Measurements from ENCODE around the gene XK.
"Not testable (repeated sequence)": the region's sequence is repeated elsewhere in the genome, so short reads cannot be mapped to it uniquely, and the experiment has no call there.

XK gene

DNA sequence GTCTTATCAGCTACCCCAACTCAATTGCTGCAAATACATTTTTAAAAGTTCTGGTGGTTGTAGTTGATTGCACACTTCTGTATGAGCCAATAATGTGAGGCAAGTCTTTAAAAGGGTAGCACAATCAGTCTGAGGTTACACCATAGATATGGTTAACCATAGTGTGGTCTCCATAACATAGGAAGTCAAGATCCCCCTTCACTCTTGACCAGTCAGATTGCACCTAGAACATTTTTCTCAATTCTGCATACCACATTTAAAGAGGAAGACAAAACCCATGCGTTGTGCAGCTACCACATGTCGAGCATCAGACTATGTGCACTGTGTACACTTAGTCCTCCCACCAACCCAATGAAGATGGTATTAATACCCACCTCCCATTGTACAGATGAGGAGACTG is 67.8 kb downstream of the XK start:
- DNase-seq (ENCODE audit: insufficient read length, low spot score), result no peak
- FAIRE-seq, result no peak
- no peak for TF ChIP-seq POLR2A (IDR thresholded peaks at IDR 0.05; ENCODE audit: low read depth, low read length)

DNA sequence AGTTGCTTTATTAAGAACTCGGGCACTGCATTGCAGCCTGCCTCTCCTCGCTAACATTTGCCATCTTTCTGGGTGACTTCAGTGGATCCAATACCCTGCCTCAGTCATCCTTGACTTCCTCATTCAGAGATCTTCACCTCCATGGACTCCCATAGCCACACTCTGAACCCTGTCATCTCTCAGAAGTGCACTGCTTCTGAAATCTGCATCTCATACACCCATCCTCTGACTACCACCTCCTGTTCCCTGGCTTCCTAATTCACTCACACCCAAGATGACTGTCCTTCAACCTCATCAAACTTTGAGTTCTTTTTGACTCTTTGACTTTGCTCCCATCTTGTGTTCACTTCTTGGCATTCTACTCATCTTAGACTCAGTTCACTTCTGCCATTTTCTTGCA is 68.9 kb downstream of the XK start:
- DNase-seq (ENCODE audit: insufficient read length, low spot score), result no peak
- TF ChIP-seq POLR2A (IDR thresholded peaks at IDR 0.05; ENCODE audit: low read depth, low read length), result no peak
- FAIRE-seq, result no peak

DNA sequence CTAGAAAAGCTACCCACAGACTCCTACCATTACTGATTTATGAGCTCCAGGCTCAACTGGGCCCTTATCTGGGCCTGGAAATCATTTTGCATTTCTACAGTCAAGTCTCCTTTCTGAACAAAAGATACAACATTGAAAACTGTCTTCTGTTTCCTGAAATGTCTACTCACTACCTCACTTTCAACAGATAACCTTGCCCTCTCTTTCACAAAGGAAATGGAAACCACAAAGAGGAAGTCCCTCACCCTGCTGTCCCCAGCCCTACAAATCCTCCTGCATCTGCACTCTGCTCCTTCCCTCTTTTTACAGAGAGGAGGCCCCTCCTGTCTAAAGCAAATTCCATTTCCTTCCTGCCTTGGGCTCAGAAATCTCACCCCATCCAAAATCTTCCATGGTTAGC is 69.4 kb downstream of the XK start:
- TF ChIP-seq POLR2A (IDR thresholded peaks at IDR 0.05; ENCODE audit: low read depth, low read length), result no peak
- DNase-seq (ENCODE audit: insufficient read length, low spot score), result no peak
- no peak for FAIRE-seq

DNA sequence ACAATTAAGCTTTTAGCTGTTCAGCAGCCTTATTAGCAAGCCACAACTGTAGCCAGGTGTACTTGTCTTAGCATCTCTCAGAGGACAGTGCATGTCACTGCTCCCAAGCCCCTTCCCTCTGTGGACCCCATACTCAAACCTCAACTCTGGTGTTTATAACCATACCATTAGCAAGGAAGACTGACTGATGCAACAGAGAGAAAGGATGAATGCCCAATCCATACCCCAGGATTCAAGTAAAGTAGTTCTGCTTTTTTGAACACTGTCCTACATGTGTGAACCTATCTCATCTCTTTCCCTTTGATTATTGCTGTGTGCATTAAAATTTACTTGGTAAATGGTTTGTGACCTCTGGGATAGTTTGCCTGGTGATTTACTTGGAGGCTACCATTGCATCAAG is 71.5 kb downstream of the XK start:
- no peak for TF ChIP-seq POLR2A (IDR thresholded peaks at IDR 0.05; ENCODE audit: low read depth, low read length)

DNA sequence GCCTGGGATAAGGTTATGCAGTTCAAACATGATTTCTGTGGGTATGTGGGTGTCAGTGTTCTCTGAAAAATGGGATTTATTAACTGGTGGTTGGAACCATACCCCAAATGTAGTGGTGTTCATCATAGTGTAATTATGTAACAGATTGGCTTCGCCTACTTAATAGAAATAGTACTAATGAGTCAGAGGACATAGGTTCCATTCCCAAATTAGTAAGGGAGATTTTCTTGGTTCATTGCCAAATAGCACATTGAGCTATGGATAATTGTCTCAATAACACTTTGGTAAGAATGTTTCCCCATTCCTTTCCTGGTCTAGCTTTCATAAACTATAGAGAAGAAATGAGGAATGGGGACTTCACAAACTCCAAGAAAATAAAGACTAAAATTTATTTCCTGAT is 73.8 kb downstream of the XK start:
- no peak for FAIRE-seq
- DNase-seq (ENCODE audit: insufficient read length, low spot score), result no peak
- TF ChIP-seq POLR2A (IDR thresholded peaks at IDR 0.05; ENCODE audit: low read depth, low read length), result no peak

More for the DNA sequence above, 71.5 kb downstream of the XK start:
- FAIRE-seq (no peak), DNase-seq (ENCODE audit: insufficient read length, low spot score) (no peak)

DNA sequence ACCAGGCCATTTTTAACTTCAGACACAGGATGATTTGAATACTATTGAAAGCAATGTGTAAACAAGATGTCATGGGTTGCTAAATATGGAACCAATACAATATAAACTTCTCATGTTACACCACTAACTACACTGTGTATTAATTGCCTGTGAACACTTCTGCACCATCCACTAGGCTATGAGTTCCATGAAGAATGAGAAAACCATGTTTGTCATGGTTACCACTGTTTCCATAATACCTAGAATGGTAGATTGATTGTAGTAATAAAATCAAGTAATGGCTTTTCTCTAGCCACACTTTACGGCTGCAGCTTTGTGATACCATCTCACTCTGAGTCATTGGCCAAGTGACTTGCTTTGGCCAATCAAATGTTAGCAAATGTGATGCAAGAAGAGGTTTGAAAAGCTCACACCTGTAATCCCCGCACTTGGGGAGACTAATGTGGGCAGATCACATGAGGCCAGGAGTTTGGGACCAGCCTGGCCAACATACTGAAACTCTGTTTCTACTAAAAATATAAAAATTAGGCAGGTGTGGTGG is 74.4 kb downstream of the XK start:
- FAIRE-seq (no peak), DNase-seq (ENCODE audit: insufficient read length, low spot score) (no peak)
- TF ChIP-seq POLR2A (IDR thresholded peaks at IDR 0.05; ENCODE audit: low read depth, low read length), result no peak

DNA sequence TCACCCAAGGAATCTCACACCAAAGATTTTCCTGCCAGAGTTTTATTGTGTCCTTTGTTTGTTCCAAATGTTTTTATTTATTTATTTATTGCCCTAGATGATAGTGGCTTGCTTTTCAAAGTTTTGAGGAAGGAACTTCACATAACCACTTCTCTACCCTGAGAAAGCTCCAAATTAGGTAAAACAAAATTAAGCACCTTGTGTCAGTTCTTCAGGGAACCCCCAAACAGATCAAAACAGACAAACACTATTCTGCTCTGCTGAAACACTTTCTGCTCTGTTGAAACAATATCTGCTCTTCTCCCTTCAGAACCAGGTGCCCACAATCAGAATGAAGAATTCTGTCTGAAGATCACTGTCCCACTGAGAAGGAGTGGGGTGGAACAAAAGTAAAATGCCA is 77.8 kb downstream of the XK start:
- FAIRE-seq (no peak), DNase-seq (ENCODE audit: insufficient read length, low spot score) (no peak)

DNA sequence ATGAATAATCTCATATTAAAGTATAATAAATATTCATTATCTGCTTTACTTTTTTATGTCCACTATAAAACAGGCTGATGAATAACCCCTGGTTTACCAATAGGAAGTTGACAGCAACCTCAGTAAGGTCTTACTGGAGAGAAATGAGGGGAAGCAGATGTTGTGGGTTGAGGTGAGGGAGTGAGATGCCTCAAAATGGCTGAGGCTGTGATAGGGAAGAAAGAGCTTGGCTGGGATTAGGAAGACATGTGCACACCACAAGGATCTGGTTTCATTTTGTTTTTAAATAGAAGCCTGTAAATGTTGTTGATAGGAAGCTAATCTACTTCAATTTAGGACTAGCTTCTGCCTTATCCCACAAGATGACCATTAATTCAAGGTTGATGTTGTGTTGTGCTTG is 79.9 kb downstream of the XK start:
- FAIRE-seq (no peak), DNase-seq (ENCODE audit: insufficient read length, low spot score) (no peak)
- TF ChIP-seq POLR2A (IDR thresholded peaks at IDR 0.05; ENCODE audit: low read depth, low read length), result no peak

More for the DNA sequence above, 77.8 kb downstream of the XK start:
- TF ChIP-seq POLR2A (IDR thresholded peaks at IDR 0.05; ENCODE audit: low read depth, low read length), result no peak

DNA sequence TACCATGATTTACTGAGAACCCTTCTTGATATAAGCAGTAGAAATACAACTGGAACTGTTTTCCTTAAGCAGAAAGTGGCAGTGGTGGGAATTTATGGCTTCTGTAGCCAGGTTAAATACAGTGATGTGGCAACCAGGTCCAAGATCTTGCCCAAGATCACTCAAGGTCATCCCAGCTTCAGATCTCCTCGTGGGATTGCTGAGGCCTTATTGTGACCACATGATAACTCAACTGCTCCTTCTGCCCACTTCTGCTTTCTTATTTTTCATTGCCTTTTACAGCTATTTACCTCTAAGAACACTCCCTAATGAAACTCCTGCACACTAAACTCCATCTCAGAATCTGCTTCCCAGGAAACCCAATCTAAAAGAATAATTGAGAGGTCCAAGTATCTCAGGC is 81.8 kb downstream of the XK start:
- FAIRE-seq (no peak), DNase-seq (ENCODE audit: insufficient read length, low spot score) (no peak)
- no peak for TF ChIP-seq POLR2A (IDR thresholded peaks at IDR 0.05; ENCODE audit: low read depth, low read length)

DNA sequence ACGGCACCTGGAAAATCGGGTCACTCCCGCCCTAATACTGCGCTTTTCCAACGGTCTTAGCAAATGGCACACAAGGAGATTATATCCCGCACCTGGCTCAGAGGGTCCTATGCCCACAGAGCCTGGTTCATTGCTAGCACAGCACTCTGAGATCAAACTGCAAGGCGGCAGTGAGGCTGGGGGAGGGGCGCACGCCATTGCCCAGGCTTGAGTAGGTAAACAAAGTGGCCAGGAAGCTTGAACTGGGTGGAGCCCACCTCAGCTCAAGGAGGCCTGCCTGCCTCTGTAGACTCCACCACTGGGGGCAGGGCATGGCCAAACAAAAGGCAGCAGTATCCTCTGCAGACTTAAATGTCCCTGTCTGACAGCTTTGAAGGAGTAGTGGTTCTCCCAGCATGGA is 83.3 kb downstream of the XK start:
- DNase-seq (ENCODE audit: insufficient read length, low spot score); FAIRE-seq: not testable (repeated sequence)

DNA sequence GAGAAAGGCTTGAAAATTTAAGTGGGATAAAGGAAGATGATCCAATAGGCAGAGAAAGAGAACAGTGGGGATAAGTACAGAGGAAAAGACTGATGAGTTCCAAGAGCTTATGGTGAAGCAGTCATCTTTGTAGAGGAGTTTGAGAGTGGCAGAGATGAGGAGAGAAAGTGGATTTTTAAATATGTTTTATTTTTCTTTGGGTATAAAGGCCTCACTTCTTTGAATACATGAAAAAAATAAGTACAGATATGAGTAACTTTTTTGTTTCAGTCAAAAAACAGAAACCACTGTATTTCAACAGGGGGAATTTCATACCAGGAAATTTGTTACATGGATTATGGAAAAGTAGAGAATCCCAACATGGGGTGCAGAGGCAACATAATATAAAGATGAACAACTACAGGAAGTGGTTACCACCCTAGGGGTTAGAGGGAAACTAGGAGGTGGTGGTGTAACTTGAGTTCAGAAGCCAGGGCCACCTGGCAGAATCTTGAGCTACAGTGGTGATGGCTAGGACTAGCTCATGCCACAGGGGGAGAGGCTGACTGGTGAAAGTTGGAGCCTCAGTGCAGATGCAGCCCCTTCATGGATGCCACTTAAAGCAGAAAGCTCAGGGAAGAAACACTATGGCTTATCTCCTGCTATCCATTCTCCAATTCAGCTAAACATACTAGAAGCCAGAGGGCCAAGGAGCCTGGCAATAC is 90.8 kb downstream of the XK start:
- FAIRE-seq (no peak), DNase-seq (ENCODE audit: insufficient read length, low spot score) (no peak)
- TF ChIP-seq POLR2A (IDR thresholded peaks at IDR 0.05; ENCODE audit: low read depth, low read length), result no peak

DNA sequence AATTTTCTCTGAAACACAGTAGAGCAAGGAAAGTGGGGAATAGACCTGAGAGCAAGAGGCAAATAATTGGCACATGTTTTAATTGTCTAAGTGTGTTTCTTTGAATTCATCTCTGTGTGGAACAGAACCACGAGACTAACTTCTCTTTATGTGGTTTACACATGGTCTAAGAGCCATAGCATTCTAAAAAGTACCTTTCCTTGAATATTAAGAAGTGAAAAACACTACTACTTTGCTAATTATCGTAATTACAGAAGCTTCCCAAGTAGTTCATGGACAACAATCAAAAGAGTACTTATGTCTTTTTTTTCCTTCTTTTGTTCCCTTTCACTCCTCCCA is 91.4 kb downstream of the XK start:
- no peak for FAIRE-seq
- TF ChIP-seq POLR2A (IDR thresholded peaks at IDR 0.05; ENCODE audit: low read depth, low read length), result no peak

DNA sequence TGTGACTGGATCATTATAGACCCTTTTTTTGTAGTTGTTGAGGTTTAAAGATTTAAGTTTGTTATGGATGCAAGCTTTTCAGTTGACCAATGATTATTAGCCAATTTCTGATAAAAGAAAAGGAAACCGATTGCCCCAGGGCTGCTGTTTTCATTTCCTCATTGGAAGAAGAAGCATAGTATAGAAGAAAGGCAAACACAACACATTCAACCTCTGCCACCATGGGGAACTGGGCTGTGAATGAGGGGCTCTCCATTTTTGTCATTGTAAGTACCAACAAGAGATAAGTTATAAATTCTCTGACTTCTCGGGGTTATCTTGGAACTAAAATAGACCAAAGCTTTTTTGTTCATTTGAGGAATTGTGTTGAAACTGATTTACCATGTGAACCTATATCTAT is 94.3 kb downstream of the XK start, which contains the start of gene CYBB:
Gene CYBB, plus strand, starts transcription at position 203 of the 400 bp plus-strand sequence. Its CDS starts 19 bp downstream, at position 222.
- DNase-seq (ENCODE audit: insufficient read length, low spot score) (no peak), FAIRE-seq (no peak)
- TF ChIP-seq POLR2A (IDR thresholded peaks at IDR 0.05; ENCODE audit: low read depth, low read length), result no peak

More for the DNA sequence above, 91.4 kb downstream of the XK start:
- DNase-seq (ENCODE audit: insufficient read length, low spot score), result no peak

DNA sequence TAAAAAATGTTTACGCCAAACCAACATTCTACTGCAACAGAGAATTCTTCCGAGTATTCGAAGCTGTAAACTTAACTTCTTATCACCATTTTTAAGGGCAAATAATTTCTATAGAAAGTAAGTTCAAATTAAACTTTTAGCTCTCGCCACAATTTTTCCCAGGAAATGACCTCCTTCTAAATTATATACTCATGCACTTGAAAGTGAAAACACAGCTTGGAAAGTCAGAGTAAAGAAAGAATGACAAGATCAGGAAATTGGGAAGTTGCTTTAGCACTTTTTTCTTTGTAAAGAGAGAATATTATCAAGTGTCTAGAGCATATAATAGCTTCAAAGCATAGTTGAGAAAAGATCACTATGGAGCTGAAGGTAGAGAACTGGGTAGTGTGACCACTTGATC is 95.5 kb downstream of the XK start:
- DNase-seq (ENCODE audit: insufficient read length, low spot score) (no peak), FAIRE-seq (no peak)
- TF ChIP-seq POLR2A (IDR thresholded peaks at IDR 0.05; ENCODE audit: low read depth, low read length), result no peak

All from H54 (cell line).